Stomach smooth muscle (tissue), 2 donors: ENCODE results near the gene CTNNA3.
"Not testable (repeated sequence)": the region's sequence is repeated elsewhere in the genome, so short reads cannot be mapped to it uniquely, and the experiment has no call there.

ENCODE experiments used
- H3K27ac ChIP-seq: one replicate; pipeline ENCODE4 v1.7.0; 2013; ENCODE audit warnings: mild to moderate bottlenecking, low read length, inconsistent platforms
- H3K27me3 ChIP-seq, 2 donors: one replicate each; pipeline ENCODE4 v1.7.0; 2013; ENCODE audit warnings: low read length in 2 of 2; ENCODE audit not compliant: insufficient read depth in 2 of 2, control insufficient read depth in 1 of 2
- H3K36me3 ChIP-seq, 2 donors: one replicate each; pipeline ENCODE4 v1.7.0; 2013; ENCODE audit warnings: low read length in 2 of 2; ENCODE audit not compliant: control insufficient read depth in 2 of 2, insufficient read depth in 2 of 2
- H3K4me1 ChIP-seq: one replicate; pipeline ENCODE4 v1.7.0; 2013; ENCODE audit warnings: low read length; ENCODE audit not compliant: control insufficient read depth, insufficient read depth
- H3K4me3 ChIP-seq, 2 donors: one replicate each; pipeline ENCODE4 v1.7.0; 2013; ENCODE audit warnings: low read length in 2 of 2
- H3K9ac ChIP-seq, 2 donors: one replicate each; pipeline ENCODE4 v1.7.0; 2013; ENCODE audit warnings: low read length in 2 of 2, mild to moderate bottlenecking in 1 of 2
- H3K9me3 ChIP-seq, 2 donors: one replicate each; pipeline ENCODE4 v1.7.0; 2013; ENCODE audit warnings: low read length in 2 of 2; ENCODE audit not compliant: control insufficient read depth in 2 of 2
- donor health status: healthy.
- donor health status: Pancreatic carcinoma.

The CTNNA3 gene

DNA sequence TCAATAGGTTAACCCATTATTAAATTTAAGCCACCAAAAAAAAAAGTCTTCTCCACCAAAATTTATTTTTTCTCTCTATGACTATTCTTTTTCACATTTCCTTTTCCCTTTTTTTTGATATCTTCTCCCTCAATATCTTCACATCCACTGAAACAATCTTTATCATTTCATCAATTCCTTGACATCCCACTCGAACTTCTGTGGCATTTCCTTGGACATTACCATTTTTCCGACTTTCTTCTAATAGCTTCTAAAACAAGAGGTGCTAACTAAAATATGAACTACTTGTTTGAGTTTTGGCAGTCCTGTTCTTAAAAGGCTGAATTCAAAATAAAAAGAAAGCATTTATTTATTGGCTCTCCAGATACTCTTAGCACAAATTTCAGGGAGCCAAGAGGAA, 684 bp upstream of the CTNNA3 start:
- H3K36me3 ChIP-seq = no peaks in the 10 kb centered on the region
- H3K4me1 ChIP-seq = no peaks in the 10 kb centered on the region
- no peaks in the 10 kb centered on the region for H3K27me3 ChIP-seq
- H3K9ac ChIP-seq = peak overlapping the region in 1 of 2 donors; percentile 59
- peak overlapping the region in 1 of 2 donors; percentile 9 for H3K4me3 ChIP-seq
- no peaks in the 10 kb centered on the region for H3K9me3 ChIP-seq
- no peak overlapping the region for H3K27ac ChIP-seq

DNA sequence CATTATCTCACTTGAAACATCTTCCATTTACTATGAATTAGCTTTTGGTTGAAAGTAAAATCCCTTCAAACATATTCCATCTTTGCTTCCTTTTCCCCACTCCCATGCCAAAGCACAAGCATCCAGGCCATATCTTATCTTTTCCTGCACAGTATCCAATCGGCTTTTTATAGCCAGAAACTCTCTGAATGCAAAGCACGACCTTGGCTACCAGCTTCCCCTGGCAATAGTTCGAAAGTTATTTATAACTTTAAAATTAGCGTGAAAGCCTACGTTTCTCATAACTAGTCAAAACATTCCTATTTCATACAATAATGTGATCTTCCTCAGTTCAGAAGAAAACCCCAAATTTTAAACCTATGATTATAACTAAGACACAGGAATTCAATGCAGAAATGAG, 440 bp downstream of the CTNNA3 start:
- Histone ChIP-seq H3K27me3 (no peaks in the 10 kb centered on the region), H3K27ac (peak overlapping the region; percentile 61), H3K9ac (peak overlapping the region; percentile 59 to 60), H3K9me3 (no peaks in the 10 kb centered on the region), H3K36me3 (no peaks in the 10 kb centered on the region), H3K4me1 (no peaks in the 10 kb centered on the region), H3K4me3 (peak overlapping the region; percentile 56 to 79)

DNA sequence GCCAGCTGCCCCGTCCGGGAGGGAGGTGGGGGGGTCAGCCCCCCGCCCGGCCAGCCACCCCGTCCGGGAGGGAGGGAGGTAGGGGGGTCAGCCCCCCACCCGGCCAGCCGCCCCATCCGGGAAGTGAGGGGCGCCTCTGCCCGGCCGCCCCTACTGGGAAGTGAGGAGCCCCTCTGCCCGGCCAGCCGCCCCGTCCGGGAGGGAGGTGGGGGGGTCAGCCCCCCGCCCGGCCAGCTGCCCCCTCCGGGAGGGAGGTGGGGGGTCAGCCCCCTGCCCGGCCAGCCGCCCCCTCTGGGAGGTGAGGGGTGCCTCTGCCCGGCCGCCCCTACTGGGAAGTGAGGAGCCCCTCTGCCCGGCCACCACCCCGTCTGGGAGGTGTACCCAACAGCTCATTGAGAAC, 4.1 kb downstream of the CTNNA3 start:
- not testable (repeated sequence) for H3K9me3 ChIP-seq, H3K36me3 ChIP-seq, H3K27me3 ChIP-seq, H3K9ac ChIP-seq, H3K27ac ChIP-seq, H3K4me1 ChIP-seq, H3K4me3 ChIP-seq

DNA sequence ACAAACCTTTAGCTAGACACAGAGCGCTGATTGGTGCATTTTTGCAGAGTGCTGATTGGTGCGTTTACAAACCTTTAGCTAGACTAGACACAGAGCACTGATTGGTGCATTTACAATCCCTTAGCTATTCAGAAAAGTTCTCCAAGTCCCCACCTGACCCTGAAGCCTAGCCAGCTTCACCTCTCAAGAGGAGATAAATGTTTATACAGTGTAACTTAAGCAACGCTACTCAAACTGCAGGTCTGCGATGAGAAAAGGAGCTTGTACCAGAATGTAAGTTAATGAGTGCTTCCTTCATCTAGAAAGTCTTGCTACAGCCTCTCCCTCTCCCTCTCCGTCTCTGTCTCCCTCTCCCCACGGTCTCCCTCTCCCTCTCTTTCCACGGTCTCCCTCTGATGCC, 5.5 kb downstream of the CTNNA3 start:
- not testable (repeated sequence) for H3K27ac ChIP-seq, H3K9me3 ChIP-seq, H3K4me1 ChIP-seq, H3K27me3 ChIP-seq, H3K36me3 ChIP-seq, H3K4me3 ChIP-seq, H3K9ac ChIP-seq

DNA sequence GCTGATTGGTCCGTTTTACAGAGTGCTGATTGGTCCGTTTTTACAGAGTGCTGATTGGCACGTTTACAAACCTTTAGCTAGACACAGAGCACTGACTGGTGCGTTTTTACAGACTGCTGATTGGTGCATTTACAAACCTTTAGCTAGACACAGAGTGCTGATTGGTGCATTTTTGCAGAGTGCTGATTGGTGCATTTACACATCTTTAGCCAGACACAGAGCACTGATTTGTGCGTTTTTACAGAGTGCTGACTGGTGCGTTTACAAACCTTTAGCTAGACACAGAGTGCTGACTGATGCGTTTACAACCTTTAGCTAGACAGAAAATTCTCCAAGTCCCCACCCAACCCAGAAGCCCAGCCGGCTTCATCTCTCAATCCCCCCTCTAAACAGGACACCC, 11.9 kb downstream of the CTNNA3 start:
- not testable (repeated sequence) for H3K4me1 ChIP-seq, H3K27me3 ChIP-seq, H3K9ac ChIP-seq, H3K4me3 ChIP-seq, H3K36me3 ChIP-seq, H3K27ac ChIP-seq
- peaks cover 3 to 11% of the 10 kb centered on the region in 2 donors for H3K9me3 ChIP-seq

DNA sequence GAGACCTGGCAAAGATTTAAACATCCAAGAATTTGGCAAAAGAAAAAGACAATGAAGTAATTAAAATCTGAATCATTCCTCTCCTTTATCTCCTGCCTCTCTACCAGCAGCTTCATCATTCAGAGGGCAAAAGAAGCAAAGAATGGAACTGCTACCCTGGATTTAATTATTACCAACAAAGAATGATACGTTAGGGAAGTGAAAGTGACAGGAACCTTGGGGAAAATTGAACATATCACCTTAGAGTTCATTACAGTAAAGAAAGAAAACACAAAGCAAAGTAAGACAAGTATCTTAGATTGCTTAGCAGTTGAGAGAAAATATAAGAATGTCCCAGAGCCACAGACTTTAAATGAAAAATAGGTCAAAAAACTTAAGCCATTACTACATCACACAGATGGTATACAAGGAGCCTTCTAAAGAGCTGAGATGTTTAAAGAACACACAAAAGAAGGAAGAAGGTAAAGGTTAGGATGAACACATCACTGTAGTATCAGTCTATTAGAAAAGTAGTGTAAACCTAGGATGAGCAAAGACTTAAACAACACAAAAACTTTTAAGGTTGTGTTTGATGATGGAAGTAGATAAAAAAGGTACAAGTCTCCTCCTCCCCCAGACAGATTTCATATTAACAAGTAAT, 17.5 kb downstream of the CTNNA3 start:
- Histone ChIP-seq H3K4me1 (no peaks in the 10 kb centered on the region), H3K27ac (no peak overlapping the region), H3K4me3 (peak overlapping the region in 1 of 2 donors; percentile 3), H3K36me3 (no peaks in the 10 kb centered on the region), H3K9me3 (peaks cover 0 to under 1% of the 10 kb centered on the region in 2 donors), H3K27me3 (no peaks in the 10 kb centered on the region), H3K9ac (no peak overlapping the region)

DNA sequence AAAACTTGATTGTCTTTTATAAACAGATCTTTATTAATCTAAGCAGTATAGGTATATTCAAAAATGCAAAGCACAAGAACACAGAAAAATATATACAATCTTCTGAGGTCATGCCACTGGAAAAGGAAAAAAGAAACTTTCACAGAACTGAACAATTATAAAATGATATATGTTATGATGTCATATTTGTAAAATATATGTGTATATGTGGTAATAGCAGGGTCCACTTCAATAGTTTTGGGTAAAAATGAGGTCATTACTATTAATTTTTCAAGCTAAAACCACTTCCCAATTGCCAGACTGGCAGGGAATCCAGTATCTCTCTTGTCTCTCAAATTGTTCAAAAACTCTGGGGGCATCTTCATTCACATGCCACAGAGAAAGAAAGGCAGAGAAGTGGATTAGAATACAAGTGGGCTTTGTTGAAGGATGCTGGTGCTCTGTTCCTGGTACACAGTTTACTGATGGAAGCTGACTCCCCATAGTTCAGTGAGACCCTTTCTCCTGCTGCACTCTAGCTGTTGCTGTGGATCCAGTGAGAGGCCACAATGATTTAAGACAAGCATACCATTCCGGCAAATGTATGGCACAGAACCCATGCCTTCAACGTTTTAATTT, 19.7 kb downstream of the CTNNA3 start:
- Histone ChIP-seq H3K27ac (no peak overlapping the region), H3K9ac (no peak overlapping the region)

DNA sequence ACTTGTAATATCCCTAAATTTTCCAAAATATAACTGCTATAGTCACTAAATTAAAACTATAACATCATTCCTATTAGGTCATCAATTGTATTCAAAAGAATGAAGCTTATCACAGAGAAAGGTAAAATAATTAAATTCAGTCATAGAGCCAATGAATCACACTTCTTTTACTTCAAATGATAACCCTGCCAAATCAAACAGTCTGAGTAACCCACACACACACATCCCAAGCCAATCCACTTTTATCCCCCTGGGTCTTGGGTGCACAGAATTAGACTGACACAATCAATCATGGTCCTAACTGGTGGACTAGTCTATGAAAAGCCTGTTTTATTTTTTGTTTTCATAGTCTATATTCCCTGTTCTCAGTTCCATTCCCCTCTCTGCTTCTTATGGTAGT, 25.6 kb downstream of the CTNNA3 start:
- no peak overlapping the region for H3K9ac ChIP-seq
- no peak overlapping the region for H3K4me3 ChIP-seq
- no peaks in the 10 kb centered on the region for H3K9me3 ChIP-seq
- no peaks in the 10 kb centered on the region for H3K4me1 ChIP-seq
- H3K27ac ChIP-seq = no peak overlapping the region
- no peaks in the 10 kb centered on the region for H3K27me3 ChIP-seq
- H3K36me3 ChIP-seq = no peaks in the 10 kb centered on the region

More for the DNA sequence above, 19.7 kb downstream of the CTNNA3 start:
- Histone ChIP-seq H3K9me3 (no peaks in the 10 kb centered on the region), H3K4me3 (no peak overlapping the region), H3K27me3 (no peaks in the 10 kb centered on the region), H3K36me3 (no peaks in the 10 kb centered on the region), H3K4me1 (no peaks in the 10 kb centered on the region)

DNA sequence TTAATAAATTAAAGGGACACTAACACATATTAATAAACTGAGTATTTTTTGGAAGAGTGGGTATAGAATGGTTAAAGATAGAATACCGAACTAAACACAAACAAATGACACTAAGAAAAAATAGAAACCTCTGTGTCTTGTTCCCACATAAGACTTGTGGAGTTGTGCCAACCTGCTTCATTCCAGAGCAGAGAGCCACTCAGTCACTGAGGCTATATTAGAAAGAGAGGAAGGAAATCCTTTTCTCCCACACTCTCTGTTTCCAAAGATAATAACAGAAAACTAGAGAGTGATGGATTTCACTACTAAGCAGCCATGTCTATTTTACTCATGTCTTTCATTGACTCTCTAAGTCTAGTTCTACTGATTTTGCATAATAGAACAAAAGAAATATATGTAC, 26.0 kb downstream of the CTNNA3 start:
- H3K4me1 ChIP-seq = no peaks in the 10 kb centered on the region
- H3K27me3 ChIP-seq = no peaks in the 10 kb centered on the region
- H3K36me3 ChIP-seq = no peaks in the 10 kb centered on the region
- no peaks in the 10 kb centered on the region for H3K9me3 ChIP-seq
- H3K4me3 ChIP-seq = no peak overlapping the region
- H3K27ac ChIP-seq = no peak overlapping the region
- H3K9ac ChIP-seq = no peak overlapping the region

DNA sequence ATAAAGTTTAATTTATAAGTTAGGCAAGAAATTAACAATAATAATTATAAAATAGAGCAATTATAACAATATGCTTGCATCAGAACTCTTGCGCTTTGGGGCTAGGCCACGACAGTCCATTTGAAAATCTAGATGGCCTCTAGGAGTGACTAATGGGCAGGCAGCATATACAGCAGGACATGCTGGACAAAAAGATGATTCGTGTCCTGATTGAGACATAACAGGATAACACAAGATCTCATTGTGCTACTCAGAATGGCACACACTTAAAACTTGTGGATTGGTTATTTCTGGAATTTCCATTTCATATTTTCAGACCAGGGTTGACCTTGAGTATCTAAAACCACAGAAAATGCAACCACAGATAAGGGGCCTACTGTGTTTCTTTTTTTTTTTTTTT, 27.5 kb downstream of the CTNNA3 start:
- no peak overlapping the region for H3K4me3 ChIP-seq
- no peaks in the 10 kb centered on the region for H3K4me1 ChIP-seq
- no peaks in the 10 kb centered on the region for H3K36me3 ChIP-seq
- H3K27ac ChIP-seq = no peak overlapping the region
- no peaks in the 10 kb centered on the region for H3K9me3 ChIP-seq
- no peaks in the 10 kb centered on the region for H3K27me3 ChIP-seq
- H3K9ac ChIP-seq = no peak overlapping the region

DNA sequence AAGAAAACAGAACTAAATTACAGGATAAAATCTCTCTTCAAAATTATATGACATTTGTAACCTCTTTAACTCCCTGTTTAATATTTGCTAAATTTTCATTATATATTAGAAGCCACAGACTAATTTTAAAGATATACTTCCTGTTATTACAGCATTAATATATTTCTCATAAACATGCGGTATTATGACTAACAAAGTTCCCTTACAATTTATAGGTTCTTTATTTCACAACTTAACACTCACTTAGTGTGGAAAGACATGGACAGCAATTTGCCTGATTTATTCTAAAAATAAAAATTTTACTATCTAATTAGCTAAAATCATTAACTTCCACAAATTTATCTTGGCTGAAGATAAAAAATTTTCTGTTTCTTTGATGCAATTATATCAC, 29.0 kb downstream of the CTNNA3 start:
- Histone ChIP-seq H3K9ac (no peak overlapping the region), H3K27ac (no peak overlapping the region), H3K4me3 (no peak overlapping the region), H3K4me1 (no peaks in the 10 kb centered on the region), H3K27me3 (no peaks in the 10 kb centered on the region), H3K36me3 (no peaks in the 10 kb centered on the region), H3K9me3 (no peaks in the 10 kb centered on the region)
